HCT116 (cell line): Measurements from ENCODE around the gene SUPT3H. TPM values are rescaled to one million over a fixed set of nuclear protein-coding genes. Genes with fewer than 3 reads are reported as not detected.

Experiments
- ATAC-seq: fragments of 200-7000 bp; cut with Tn5 transposase; 2 replicates; pipeline ENCODE4 v1.9.1; 2020; ENCODE audit warnings: mild to moderate bottlenecking, moderate library complexity
- BruUV-seq: library from RNA; stranded (reverse); fragments of 400-500 nt; replicated peaks from 2 replicates; lab custom pipeline; 2021; lab: Mats Ljungman, UMichigan
- CTCF ChIA-PET: fragments of 300-600 bp; sonication (Branson Sonifier 250); formaldehyde crosslinking; loops from one replicate; lab custom pipeline; 2021; ENCODE audit warnings: antibody characterized with exemption; lab: Charles Lee
- POLR2A ChIA-PET: fragments of 300-600, 350-600 bp; sonication (Branson Sonifier 250); formaldehyde crosslinking; loops from one replicate; lab custom pipeline; 2021; ENCODE audit warnings: antibody characterized with exemption; lab: Charles Lee
- RAD21 ChIA-PET, 2 experiments: fragments of 300-600 bp; sonication (Branson Sonifier 250); formaldehyde crosslinking; loops; one replicate each; lab custom pipeline; 2023; ENCODE audit warnings: low total read pairs in 2 of 2; ENCODE audit not compliant: uncharacterized antibody in 2 of 2, unreplicated experiment in 2 of 2, low non-redundant PET in 1 of 2; lab: Charles Lee
- DNase-seq: peaks from one replicate; pipeline ENCODE4 v3.0.0-alpha.2; 2010; ENCODE audit warnings: low read depth, low spot score
- H2AFZ ChIP-seq: fragments of 200-600 bp; shearing (Covaris generic), sonication (generic); 2 replicates; pipeline ENCODE4 v1.6.1; 2017; ENCODE audit warnings: low read depth, mixed run types, mixed read lengths, antibody characterized with exemption, low read length; ENCODE audit not compliant: poor library complexity, severe bottlenecking
- H3K27ac ChIP-seq: 2 replicates; pipeline ENCODE4 v1.5.1; 2012; ENCODE audit warnings: low read depth, low read length
- H3K27me3 ChIP-seq: fragments of 200-600 bp; sonication (generic); 2 replicates; pipeline ENCODE4 v1.6.1; 2016; ENCODE audit warnings: mixed run types, low read length, mixed read lengths; ENCODE audit not compliant: insufficient read depth
- H3K36me3 ChIP-seq, 2 experiments: fragments of 200-500 bp in 1 of 2; fragments of 200-600 bp in 1 of 2; sonication (Bioruptor generic) in 1 of 2; sonication (generic) in 1 of 2; 2 replicates each; pipeline versions ENCODE4 v1.5.1 to v1.6.1; 2014 to 2016; ENCODE audit warnings: low read length in 2 of 2, inconsistent platforms in 1 of 2, mixed read lengths in 1 of 2, mixed run types in 1 of 2; ENCODE audit not compliant: insufficient read depth in 2 of 2, control insufficient read depth in 1 of 2
- H3K4me1 ChIP-seq, 2 experiments: fragments of 200-600 bp in 1 of 2; sonication (generic) in 1 of 2; 2 replicates each; pipeline versions ENCODE4 v1.5.1 to v1.6.1; 2012 to 2017; ENCODE audit warnings: low read length in 2 of 2, inconsistent platforms in 1 of 2, mild to moderate bottlenecking in 1 of 2, mixed read lengths in 1 of 2, mixed run types in 1 of 2, moderate library complexity in 1 of 2; ENCODE audit not compliant: insufficient read depth in 2 of 2, control insufficient read depth in 1 of 2
- H3K4me2 ChIP-seq: fragments of 200-600 bp; sonication (generic); 2 replicates; pipeline ENCODE4 v1.6.1; 2017; ENCODE audit warnings: mixed run types, low read length, mixed read lengths
- H3K4me3 ChIP-seq, 2 experiments: fragments of 200-600 bp in 1 of 2; sonication (generic) in 1 of 2; replicated peaks in 1 of 2; 2 replicates each; pipeline ENCODE4 v1.5.1; 2011 to 2016; ENCODE audit warnings: low read length in 2 of 2, control low read depth in 1 of 2, low read depth in 1 of 2, mild to moderate bottlenecking in 1 of 2, mixed read lengths in 1 of 2, mixed run types in 1 of 2
- H3K79me2 ChIP-seq: fragments of 200-600 bp; sonication (generic); 2 replicates; pipeline ENCODE4 v1.6.1; 2017; ENCODE audit warnings: mild to moderate bottlenecking, mixed run types, low read length, moderate library complexity, mixed read lengths; ENCODE audit not compliant: insufficient read depth
- H3K9ac ChIP-seq: fragments of 200-600 bp; sonication (generic); 2 replicates; pipeline ENCODE4 v1.6.1; 2016; ENCODE audit warnings: low read length, mixed read lengths
- H3K9me2 ChIP-seq: fragments of 200-600 bp; sonication (generic), shearing (Covaris generic); 2 replicates; pipeline ENCODE4 v1.6.1; 2017; ENCODE audit warnings: mixed run types, mild to moderate bottlenecking, moderate library complexity; ENCODE audit not compliant: insufficient read depth
- H3K9me3 ChIP-seq, 2 experiments: fragments of 200-500 bp in 1 of 2; fragments of 200-600 bp in 1 of 2; sonication (Bioruptor generic) in 1 of 2; sonication (generic) in 1 of 2; 2 replicates each; pipeline ENCODE4 v1.6.1; 2014 to 2017; ENCODE audit warnings: low read length in 2 of 2, mixed read lengths in 2 of 2, inconsistent platforms in 1 of 2, low read depth in 1 of 2, mild to moderate bottlenecking in 1 of 2, mixed run types in 1 of 2, moderate library complexity in 1 of 2; ENCODE audit not compliant: control insufficient read depth in 1 of 2, insufficient read depth in 1 of 2
- H4K20me1 ChIP-seq: fragments of 200-600 bp; sonication (generic), shearing (Covaris generic); 2 replicates; pipeline ENCODE4 v1.6.1; 2017; ENCODE audit warnings: mixed run types, mild to moderate bottlenecking, moderate library complexity; ENCODE audit not compliant: insufficient read depth
- CBX3 ChIP-seq: IDR thresholded peaks from 2 replicates; pipeline ENCODE4 v1.6.1; 2012; ENCODE audit warnings: low read depth
- CEBPB ChIP-seq: IDR thresholded peaks from 2 replicates; pipeline ENCODE4 v1.6.1; 2012; ENCODE audit warnings: low read depth
- EGR1 ChIP-seq: IDR thresholded peaks from 2 replicates; pipeline ENCODE4 v1.6.1; 2012; ENCODE audit warnings: low read depth
- ELF1 ChIP-seq: IDR thresholded peaks from 2 replicates; pipeline ENCODE4 v1.6.1; 2012; ENCODE audit warnings: low read depth, borderline replicate concordance
- EZH2 ChIP-seq: fragments of 200-600 bp; sonication (generic); IDR thresholded peaks from 2 replicates; pipeline ENCODE4 v1.6.1; 2017; ENCODE audit warnings: antibody characterized with exemption, mixed run types
- FOSL1 ChIP-seq: IDR thresholded peaks from 2 replicates; pipeline ENCODE4 v1.6.1; 2012; ENCODE audit warnings: low read depth
- JUND ChIP-seq: IDR thresholded peaks from 2 replicates; pipeline ENCODE4 v1.6.1; 2012
- POLR2A ChIP-seq: IDR thresholded peaks from 2 replicates; pipeline ENCODE4 v1.7.0; 2011; ENCODE audit warnings: borderline replicate concordance; ENCODE audit not compliant: insufficient read depth, insufficient read length; ENCODE audit errors: extremely low read depth
- RAD21 ChIP-seq: IDR thresholded peaks from 2 replicates; pipeline ENCODE4 v1.6.1; 2012; ENCODE audit warnings: low read depth, mild to moderate bottlenecking
- SIN3A ChIP-seq: IDR thresholded peaks from 2 replicates; pipeline ENCODE4 v1.6.1; 2012; ENCODE audit warnings: low read depth
- SRF ChIP-seq: IDR thresholded peaks from 2 replicates; pipeline ENCODE4 v1.6.1; 2012; ENCODE audit warnings: low read depth
- TCF7L2 ChIP-seq: IDR thresholded peaks from 2 replicates; pipeline ENCODE4 v1.7.0; 2011; ENCODE audit warnings: borderline replicate concordance, inconsistent platforms; ENCODE audit not compliant: insufficient read depth, insufficient read length; ENCODE audit errors: extremely low read depth
- ZFX ChIP-seq: fragments of 450-650 bp; IDR thresholded peaks from 2 replicates; pipeline ENCODE4 v1.6.1; 2017
- ZNF274 ChIP-seq: fragments of 200-500 bp; sonication (Bioruptor generic); IDR thresholded peaks from 2 replicates; pipeline ENCODE4 v1.6.1; 2014; ENCODE audit warnings: mild to moderate bottlenecking, low read depth, low read length, inconsistent platforms
- intact Hi-C: fragments of 100-400 bp; cut with micrococcal nuclease; formaldehyde crosslinking; loops from 2 replicates; pipeline ENCODE4 v1.10.0; 2022
- total RNA-seq: library from RNA; stranded (reverse); gene quantifications from one replicate; pipeline ENCODE4 v1.2.1, GENCODE V29; 2021; ENCODE audit not compliant: unreplicated experiment
- TF ChIP-seq, protein P1 (sequence below): IDR thresholded peaks from 2 replicates; pipeline ENCODE4 v1.6.1; 2012

The SUPT3H gene
- total RNA-seq, 1 experiment from 2014 or later, result 7.4 TPM

DNA sequence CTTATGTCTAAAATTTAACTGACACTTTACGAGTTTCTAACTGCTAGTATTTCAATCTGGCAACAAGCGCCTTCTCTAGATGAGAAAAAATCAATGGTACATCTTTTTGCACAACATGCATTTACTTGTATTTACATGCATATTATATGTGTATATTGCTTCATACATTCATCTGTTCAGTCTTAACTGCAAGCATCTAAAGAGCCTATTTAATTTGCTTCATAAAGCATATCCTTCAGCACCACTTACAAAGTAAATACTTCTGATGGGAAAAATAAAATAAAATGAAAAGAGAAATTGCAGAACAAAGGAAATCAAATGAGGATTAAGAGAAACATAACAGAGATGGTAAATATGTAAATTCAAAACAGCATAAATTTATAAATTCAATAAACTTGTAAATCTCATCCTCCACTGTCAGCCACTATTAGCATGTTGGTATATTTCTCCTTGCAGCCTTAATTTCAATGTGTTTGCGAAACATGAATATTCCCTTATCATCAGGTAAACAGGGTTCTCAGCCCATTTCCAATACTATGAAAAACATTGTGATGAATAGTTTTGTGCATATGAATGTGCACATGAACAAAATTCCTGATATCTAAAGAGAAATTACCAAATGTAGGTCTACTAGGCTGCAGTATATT is 382.1 kb downstream of the SUPT3H start:
- H2AFZ ChIP-seq, result no peak overlapping the region
- TF ChIP-seq EGR1, result no peak
- no peak for TF ChIP-seq FOSL1
- TF ChIP-seq ZFX, result no peak
- TF ChIP-seq CEBPB, result no peak
- TF ChIP-seq ELF1, result no peak
- no peak for TF ChIP-seq ZNF274
- no peak for TF ChIP-seq JUND
- no peak for TF ChIP-seq POLR2A
- no peak for TF ChIP-seq TCF7L2
- TF ChIP-seq, protein P1, sequence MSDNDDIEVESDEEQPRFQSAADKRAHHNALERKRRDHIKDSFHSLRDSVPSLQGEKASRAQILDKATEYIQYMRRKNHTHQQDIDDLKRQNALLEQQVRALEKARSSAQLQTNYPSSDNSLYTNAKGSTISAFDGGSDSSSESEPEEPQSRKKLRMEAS, result no peak
- TF ChIP-seq SIN3A, result no peak
- DNase-seq (no peak), ATAC-seq (no peak)
- H3K4me3 ChIP-seq, result no peak overlapping the region
- POLR2A ChIA-PET, result no interaction called here
- BruUV-seq, result no TSS peak
- H3K27ac ChIP-seq, result no peak overlapping the region
- H3K4me1 ChIP-seq, result no peaks in the 10 kb centered on the region
- H3K9me2 ChIP-seq, result no peaks in the 10 kb centered on the region
- no peak overlapping the region for H3K9ac ChIP-seq
- no peak overlapping the region for H3K4me2 ChIP-seq
- no peaks in the 10 kb centered on the region for H3K27me3 ChIP-seq
- CTCF ChIA-PET, result no interaction called here
- intact Hi-C loops, result no loop called here
- no peaks in the 10 kb centered on the region for H3K9me3 ChIP-seq
- no peaks in the 10 kb centered on the region for H3K36me3 ChIP-seq
- H3K79me2 ChIP-seq, result no peaks in the 10 kb centered on the region
- RAD21 ChIA-PET, result no interaction called here
- no peaks in the 10 kb centered on the region for H4K20me1 ChIP-seq

- Histone ChIP-seq H3K4me1 (no peaks in the 10 kb centered on the region), H3K4me2 (no peak overlapping the region)
These were observed 388.3 kb downstream of the SUPT3H start for GRCh38 chr6:44989391-44989790.

More at GRCh38 chr6:44989391-44989790, 388.3 kb downstream of the SUPT3H start:
- Histone ChIP-seq H3K9me3 (no peaks in the 10 kb centered on the region), H3K9me2 (no peaks in the 10 kb centered on the region), H4K20me1 (no peaks in the 10 kb centered on the region), H3K4me3 (no peak overlapping the region), H3K36me3 (no peaks in the 10 kb centered on the region), H3K27ac (no peak overlapping the region), H3K27me3 (no peaks in the 10 kb centered on the region)
- intact Hi-C loops, result no loop called here
- BruUV-seq, result no TSS peak
- DNase-seq (no peak), ATAC-seq (no peak)
- CTCF ChIA-PET, result no interaction called here
- TF ChIP-seq RAD21, result no peak
- no peak for TF ChIP-seq SIN3A
- TF ChIP-seq FOSL1, result no peak
- TF ChIP-seq CBX3, result no peak
- no peak for TF ChIP-seq SRF
- no peak for TF ChIP-seq EZH2
- TF ChIP-seq, all 23 proteins: peak for 0
- no peak overlapping the region for H3K9ac ChIP-seq
- RAD21 ChIA-PET, result no interaction called here
- no peak overlapping the region for H2AFZ ChIP-seq
- POLR2A ChIA-PET, result no interaction called here
- H3K79me2 ChIP-seq, result no peaks in the 10 kb centered on the region
